GM18517 (cell line): ENCODE results near the gene MRPL1.
A peak's percentile ranks its signal among the peaks of the same experiment; 100 is the strongest.
"Not testable (repeated sequence)": the region's sequence is repeated elsewhere in the genome, so short reads cannot be mapped to it uniquely, and the experiment has no call there.

Source experiments
- ATAC-seq: cut with Tn5 transposase; IDR thresholded peaks from one replicate; pipeline ENCODE4 v1.9.1; 2021; ENCODE audit warnings: mild to moderate bottlenecking, moderate library complexity; ENCODE audit not compliant: unreplicated experiment

The MRPL1 gene

DNA sequence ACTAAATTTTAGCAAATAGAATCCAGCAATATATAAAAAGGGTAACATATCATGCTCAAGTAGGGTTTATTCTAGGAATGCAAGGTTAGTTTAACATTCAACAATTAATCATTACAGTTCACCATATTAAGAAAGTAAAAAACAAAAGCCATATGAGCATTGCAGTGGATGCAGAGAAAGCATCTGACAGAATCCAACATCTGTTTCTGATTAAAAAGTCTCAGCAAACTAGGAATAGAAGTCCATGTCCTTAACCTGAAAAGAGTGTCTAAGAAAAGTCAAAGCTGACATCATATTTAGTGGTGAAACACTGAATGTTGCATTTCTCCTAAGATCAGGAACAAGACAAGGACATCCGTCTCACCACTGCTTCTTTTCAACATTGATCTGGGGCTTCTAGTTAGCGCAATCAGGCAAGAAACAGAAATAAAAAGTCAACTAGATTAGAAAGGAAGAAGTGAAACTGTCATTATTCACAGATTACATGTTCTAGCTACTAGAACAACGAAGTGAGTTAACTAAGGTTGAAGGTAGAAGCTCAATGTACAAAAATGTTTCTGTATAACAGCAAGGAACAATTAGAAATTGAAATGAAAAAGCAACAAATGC, 49.3 kb downstream of the MRPL1 start:
- ATAC-seq = peak; percentile 85

DNA sequence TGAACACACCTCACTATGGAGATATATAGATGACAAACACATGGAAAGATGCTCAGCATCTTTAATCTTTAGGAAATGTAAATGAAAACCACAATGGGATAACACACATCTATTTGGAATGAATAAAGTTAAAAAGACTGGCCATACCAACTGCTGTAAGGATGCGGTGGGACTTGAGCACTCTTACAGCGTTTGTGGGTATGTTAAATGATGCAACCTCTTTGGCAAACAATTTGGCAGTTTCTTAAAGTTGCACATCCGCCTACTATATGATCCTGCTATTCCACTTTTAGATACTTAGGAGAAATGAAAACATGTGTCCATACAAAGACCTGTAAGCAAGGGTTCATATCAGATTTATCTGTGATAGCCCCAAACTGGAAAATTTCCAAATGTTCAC, 50.7 kb downstream of the MRPL1 start:
- ATAC-seq = no peak

DNA sequence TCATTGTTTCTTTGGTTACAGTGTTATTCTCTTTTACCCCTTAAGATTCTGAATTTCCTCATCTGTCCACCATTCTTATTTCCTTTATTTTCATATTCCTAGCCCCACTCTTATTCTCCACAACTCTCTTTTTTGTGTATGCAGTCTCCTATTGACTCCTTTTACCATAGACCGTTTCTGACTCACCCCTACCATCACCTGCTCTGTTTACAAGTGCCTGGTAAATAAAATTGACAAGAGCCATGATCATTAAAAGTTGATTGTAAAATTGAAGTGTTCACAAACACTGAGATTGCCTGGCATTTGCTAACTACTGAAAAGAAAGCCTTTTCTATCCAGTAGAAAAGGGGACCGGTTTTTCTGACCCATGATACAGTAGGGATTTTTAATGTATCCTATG, 54.4 kb downstream of the MRPL1 start:
- ATAC-seq = no peak

DNA sequence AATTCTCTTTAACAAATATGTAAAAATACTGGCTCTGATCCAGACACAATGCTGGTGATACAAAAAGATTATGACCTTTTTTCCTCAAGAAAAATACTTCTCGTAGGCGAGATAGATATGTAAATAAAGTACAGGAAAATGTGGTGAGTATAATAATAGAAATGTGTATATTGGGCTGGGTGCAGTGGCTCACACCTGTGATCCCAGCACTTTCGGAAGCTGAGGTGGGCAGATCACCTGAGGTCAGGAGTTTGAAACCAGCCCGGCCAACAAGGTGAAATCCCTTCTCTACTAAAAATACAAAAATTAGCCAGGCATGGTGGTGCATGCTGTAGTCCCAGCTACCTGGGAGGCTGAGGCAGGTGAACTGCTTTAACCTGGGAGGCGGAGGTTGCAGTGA, 55.0 kb downstream of the MRPL1 start:
- no peak for ATAC-seq

DNA sequence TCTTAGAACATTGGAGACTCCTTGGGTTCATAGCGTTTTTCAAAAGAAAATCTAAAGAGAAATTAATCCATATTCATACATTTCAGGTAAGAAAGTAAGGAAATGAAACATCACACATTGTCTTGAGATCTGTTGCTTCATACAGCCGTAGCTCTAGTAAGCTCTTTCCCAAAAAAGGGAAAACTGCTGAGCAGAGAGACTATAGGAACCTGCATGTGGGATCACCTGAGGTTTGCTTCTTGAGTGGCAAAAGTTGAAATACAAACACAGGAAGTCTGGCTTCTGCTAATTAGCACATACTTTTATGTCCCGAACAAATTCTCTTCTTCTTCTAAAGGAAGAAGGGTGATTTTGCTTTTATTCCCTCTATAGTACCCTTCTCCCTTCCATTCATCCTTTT, 57.7 kb downstream of the MRPL1 start:
- ATAC-seq = no peak

DNA sequence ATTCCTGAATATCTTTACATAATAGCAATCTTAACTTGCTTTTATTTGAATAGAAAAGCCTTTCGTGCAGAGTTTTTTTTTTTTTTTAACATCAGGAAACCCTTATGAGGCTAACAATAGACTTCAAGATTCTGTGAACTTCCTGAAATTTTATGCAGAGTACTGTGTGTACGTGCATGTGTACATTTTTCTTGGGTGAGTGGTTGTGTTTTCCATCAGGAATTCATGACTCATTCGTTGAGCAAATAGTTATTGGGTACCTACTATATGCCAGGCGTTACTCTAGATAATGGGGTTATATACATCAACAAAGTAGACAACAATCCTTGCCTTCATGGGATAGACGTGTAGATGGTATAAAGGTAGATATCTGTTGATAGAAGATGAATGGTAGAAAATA, 59.1 kb downstream of the MRPL1 start:
- no peak for ATAC-seq

DNA sequence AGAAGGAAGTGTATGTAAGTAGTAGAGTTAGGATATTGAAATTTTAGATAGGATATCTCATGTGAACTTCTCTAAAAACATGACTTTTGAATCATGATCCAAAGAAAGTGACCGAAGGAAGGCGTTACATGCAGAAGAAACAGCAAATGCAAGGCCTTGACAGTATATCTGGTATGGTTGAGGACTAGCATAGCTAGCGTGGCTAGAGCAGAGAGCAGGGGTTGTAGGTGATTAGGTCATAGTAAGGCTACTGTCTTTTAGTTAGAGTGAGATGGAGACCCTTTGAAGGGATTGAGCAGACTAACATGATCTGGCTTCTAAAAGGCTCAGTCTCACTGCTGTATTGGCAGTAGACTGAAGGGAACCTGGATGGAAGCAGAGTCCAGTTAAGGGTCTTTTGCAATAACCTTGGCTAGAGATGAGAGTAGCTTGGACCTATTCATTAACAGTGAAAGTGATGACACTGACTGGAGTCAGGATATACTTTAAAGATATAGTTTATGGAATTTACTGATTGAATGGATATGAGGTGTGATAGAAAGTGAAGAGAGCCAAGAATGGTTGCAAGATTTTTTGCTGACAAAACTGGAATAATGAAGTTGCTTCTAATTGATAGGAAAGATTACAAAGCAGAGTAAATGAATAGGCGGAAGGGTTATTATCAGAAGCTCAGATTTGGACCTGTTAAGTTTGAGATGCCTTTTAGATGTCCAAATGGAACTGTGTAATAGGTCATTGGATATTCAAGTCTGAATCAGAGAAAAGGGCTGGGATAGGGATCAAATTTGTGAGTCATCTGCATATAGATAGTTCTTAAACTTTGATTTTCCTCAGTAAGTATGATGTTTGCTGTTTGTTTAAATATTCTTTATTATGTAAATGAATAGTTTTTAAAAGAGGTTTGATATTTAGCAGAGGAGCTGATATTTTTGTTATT, 59.8 kb downstream of the MRPL1 start:
- no peak for ATAC-seq

DNA sequence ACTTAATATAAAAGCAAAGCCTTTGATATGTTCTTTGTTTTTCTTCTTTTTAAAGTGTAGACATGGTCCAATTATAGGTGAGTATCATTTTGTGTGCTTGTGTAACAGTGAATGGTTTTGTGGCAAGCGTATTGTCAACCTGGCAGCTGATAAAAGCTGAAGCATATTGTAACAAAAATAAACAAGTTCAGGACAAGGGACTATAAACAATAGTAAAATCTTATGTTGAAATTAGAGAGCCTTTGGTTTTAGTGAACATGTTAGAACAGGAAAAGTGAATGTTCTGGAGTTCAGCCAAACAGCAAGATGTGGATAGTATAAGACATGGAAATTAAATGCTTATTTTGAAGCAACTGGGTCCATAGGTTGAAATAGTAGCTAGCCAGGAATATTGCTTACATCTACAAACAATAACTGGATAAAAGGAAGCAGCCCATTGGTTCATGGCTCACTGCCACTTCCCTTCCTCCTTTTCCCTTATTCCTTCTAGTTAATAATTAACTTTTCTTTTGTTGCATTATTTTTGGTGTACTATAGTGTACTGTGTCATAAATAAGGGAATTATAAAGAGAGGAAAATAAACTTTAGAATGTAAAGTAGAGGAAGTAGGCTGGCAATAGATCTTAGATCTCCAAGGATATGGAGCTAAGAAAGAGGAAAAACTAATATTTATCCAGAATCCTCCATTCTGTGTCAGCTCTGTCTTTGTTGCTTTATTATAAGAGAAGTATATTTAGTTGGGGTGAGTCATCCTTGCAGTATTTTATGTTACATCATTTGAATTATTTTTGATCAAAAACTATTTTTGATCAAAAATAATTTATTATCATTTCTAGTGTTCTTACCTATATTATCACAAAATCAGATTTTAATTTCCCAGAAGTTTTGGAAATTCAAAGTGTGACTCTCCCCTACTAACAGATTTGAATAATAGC, 65.6 kb downstream of the MRPL1 start:
- ATAC-seq = no peak

DNA sequence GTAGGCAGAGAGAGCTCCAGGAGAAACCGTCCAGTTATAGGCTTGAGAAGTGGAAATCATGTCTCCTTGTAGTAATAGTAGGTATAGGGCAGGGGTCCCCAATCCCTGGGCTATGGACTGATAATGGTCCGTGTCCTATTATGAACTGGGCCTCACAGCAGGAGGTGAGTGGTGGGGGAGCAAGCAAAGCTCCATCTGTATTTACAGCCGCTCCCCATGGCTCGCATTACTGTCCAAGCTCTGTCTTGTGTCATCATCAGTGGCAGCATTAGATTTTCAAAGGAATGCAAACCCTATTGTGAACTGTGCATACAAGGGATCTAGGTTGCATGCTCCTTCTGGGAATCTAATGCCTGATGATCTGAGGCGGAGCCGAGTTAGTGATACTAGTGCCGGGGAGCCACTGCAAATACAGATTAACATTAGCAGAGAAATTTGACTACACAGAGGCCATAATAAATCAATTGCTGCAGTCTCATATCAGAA, 67.6 kb downstream of the MRPL1 start:
- no peak for ATAC-seq

DNA sequence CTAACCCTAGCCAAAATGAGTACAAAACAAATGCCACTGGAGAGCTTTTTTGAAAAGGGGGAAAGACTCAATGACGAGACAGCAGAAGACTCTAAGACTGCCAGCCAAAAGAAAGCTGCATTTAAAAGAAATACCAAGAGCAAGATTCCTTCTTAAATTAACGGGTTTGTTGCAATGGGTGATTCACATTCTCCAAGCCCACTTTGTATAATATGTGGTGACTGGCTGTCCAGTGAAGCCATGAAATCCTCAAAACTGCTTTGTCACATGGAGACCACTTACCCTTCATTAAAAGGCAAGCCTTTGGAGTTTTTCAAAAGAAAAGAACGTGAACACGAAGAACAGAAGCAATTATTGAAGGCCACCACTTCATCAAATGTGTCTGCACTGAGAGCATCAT, 68.2 kb downstream of the MRPL1 start:
- ATAC-seq = no peak

DNA sequence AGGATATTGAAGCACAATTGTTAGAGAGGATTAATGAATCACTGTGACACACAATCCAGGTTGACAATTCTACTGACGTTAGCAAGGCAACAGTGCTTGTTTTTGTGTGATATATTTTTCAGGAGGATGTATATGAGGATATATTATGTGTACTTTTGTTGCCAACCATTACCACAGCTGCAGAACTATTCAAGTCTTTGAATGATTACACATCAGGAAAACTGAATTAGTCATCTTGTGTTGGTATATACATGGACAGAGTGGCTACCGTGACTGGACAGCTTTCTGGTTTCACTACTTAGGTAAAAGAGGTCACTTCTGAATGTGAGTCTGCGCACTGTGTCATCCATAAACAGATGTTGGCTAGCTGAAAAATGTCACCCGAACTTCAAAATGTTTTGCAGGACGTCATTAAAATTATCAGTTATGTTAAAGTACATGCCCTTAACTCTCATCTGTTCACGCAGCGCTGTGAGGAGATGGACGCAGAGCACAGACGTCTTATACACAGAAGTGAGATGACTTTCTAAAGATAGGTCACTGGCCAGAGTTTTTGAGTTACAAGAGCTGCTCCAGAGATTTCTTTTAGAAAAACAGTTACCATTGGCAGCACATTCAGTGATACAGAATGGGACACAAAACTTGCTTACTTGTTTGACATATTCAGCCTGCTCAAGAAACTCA, 69.0 kb downstream of the MRPL1 start:
- ATAC-seq = no peak

DNA sequence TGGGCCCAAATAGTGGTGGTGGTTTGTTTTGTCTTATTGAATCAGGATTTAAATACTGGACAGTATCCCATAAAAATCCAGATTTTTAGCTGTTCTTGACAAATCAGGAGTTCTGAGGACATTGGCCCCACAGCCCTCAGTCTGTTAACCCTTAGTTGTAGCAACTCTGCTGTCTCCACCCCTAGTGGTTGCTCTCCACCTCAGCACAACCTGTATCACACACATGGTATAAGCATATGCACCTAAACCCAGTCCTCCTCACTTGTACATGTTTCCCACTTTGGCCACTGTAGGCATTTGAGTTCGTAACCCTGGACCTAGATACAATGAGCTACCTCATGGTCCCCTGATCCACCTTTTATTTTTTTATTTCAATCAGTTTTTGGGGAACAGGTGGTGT, 75.9 kb downstream of the MRPL1 start:
- ATAC-seq = no peak

DNA sequence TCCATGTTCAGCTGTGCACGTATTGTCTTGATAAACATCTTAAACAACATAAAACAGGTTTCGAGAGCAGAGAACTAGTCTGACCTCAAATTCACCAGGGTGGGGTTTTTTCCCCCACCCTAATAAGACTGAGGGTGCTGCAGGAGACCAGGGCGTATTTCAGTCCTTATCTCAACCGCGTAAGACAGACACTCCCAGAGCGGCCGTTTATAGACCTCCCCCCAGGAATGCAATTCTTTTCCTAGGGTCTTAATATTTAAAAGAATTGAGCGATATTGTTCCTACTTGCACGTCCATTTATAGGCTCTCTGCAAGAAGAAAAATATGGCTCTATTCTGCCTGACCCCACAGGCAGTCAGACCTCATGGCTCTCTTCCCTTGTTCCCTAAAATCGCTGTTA, 83.3 kb downstream of the MRPL1 start:
- not testable (repeated sequence) for ATAC-seq

DNA sequence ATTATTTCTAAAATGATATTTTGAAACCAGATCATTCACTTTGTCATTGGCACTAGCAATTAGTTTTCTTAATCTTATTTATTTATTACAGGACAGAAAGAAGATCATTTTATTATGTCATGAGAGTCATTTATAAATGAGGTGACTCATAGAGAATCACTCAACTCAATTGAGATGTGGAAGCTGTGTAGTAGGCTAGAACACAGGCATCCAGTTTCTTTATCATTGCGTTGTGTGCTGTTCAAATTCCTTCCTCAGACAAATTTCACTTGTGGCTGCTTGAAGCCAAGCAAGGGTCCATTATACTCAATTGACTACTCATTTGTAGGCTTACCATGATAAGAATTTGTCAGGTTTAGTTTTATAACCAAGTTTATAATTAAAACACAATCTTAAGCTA, 87.6 kb downstream of the MRPL1 start:
- no peak for ATAC-seq

DNA sequence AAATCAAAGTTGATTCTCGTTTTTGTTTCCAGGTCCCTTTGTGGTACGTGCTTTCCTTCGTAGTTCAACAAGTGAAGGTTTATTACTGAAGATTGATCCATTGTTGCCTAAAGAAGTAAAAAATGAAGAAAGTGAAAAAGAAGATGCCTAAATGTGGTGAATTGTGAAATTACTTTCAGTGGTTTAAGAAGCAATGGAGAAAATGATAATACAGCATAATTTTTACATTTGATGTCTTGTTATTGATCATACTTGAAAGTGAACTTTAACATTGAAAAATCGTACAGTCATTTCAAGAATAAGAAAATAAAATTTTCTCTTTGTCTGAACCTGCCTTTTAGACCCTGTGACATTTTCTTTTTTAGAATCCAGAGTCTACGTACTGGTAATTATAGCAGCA, 89.8 kb downstream of the MRPL1 start:
- no peak for ATAC-seq

DNA sequence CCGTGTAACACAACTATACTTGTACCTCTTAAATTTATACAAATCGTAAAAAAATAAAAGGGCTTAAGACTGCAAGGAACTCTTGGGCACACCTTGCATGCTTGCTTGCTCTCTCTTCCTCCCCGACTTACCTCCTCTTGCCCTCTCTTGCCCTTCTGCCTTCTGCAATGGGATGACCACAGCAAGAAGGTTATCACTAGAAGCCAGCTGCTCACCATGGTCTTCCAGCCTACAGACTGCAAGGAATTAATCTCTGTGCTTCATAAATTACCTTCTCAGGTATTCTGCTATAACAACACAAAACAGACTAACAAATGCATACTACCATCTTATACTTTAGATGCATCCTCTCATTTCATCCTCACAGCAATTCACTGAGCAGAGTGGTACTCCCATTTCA, 92.1 kb downstream of the MRPL1 start:
- ATAC-seq = no peak

DNA sequence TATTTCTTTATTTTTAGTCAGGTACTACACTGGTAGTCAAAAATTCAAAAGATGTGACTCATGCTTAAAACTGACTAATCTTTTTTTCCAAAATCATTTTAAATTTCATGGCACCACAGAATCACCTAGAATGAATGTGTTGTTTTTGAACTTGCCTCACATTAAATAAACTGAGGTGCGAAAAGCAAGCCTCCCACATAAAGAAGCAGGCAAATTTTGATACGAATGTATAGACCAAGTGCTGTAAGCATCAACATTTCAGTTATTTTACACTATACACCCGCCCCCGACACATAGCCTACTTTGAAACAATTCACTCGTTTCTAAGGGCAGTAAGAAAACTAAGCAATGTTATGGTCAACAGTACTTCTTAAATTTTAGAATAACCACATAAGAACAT, 94.3 kb downstream of the MRPL1 start:
- no peak for ATAC-seq

DNA sequence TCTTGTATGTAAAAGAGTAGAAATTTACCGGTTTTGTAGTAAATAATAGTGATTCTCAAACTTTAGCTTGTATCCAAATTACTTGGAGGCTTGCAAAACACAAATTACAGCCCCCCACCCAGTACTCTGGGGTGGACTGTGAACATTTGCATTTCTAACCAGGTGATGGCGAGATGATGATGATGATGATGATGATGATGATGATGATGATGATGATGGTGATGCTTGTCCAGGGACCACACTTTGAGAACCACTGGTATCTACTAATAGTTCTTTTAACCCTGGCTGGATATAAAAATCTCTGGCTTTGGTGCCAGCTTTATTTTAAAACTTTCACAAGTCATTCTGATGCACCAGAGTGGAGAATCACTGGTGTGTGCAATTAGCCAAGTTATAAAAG, 96.3 kb downstream of the MRPL1 start:
- ATAC-seq = no peak

DNA sequence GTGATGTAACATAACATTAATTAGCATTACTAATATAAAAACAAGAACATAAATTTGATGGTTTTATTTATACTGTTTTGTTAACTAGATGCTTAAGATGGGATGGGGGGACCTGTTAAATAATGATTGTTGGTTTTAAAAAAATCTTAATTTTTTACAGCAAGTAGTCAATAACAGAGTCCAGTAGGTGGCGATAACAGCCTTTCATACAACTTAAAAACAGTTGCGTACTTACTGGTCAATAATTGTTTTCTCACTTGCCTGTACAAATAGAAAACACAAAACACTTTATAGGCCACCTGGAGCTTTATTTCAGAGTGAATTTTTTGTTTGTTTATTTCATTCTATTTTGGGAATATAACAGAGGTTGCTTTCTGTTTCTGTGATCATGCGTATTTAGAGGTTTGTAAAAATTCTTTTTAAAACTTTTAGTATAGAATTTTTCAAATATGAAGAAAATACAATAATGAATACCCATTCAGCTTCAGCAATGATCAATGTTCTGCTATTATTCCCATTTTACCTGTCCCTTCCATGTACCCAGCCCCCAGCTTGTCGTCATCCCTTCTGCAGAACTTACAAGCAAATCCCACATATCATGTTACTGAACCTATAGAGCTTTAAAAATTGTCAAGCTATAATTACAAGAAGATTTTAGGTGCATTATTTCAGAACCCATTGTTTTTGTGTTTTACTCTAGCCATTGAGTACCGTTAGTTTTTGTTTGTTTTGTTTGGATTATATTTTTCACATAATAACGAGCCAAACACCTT, 97.1 kb downstream of the MRPL1 start:
- no peak for ATAC-seq

DNA sequence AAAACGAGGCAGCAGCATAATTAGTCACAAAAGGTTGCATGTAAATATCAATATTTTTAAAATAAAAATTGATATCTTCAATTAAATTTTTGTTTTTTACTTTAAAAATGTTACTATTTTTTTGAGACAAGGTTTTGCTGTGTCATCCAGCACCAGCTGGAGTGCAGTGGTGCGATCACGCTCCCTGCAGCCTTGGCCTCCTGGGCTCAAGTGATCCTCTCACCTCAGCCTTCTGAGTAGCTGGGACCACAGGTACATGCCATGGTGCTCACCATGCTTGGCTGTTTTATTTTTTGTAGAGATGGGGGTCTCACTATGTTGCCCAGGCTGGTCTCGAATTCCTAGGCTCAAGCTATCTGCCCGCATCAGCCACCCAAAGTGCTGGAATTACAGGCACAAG, 97.7 kb downstream of the MRPL1 start:
- no peak for ATAC-seq
